GM19324 (cell line): Measurements from ENCODE around the gene WSCD2.

Source experiments
- ATAC-seq: cut with Tn5 transposase; IDR thresholded peaks from one replicate; pipeline ENCODE4 v1.9.1; 2021; ENCODE audit warnings: mild to moderate bottlenecking, moderate library complexity; ENCODE audit not compliant: unreplicated experiment, low FRiP score

Gene WSCD2

GRCh38 chr12:108126212-108126611, 2.9 kb upstream of the WSCD2 start:
- no peak for ATAC-seq

DNA sequence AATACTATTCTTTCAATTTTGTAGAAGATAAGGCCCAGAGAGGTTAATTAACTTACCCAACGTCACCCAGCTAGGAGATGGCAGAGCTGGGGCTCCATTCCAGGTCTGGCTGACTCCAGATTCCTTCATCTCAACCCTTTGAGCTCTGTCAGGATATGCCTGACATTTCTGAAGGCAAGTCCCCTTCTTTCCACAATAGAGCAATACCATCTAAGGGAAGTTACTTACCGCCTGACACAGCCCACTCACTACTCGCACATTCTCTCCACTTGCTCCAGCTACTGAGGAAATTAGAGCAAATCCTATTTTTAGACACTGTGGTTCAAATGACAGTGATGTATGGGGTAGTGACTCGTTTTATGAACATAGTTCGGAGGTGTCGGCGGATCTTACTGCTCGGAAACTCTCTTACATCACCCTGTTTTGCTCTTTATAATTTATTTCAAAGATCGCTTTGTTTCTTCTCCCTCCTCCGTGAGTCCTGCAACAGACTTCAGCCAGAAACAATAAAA, 2.0 kb upstream of the WSCD2 start:
- ATAC-seq = no peak

DNA sequence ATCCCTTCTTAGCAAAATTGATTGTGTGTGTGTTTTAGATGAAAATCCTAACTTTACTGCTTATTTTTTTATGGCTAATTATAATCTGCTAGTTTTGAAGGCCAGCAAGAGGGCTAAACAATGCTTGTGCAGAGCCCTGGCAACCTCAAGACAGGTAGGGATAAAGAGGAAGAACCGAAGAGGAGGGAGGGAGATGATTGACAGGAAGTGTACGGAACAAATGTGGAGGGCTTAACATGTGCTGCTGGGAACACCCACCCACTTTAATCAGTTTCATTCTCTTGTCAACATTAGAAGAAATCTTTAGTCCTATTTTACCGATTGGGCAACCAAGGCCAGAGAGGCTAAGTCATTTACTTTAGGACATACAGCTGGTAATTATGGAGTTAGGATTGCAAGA, 1.4 kb upstream of the WSCD2 start:
- ATAC-seq = no peak

DNA sequence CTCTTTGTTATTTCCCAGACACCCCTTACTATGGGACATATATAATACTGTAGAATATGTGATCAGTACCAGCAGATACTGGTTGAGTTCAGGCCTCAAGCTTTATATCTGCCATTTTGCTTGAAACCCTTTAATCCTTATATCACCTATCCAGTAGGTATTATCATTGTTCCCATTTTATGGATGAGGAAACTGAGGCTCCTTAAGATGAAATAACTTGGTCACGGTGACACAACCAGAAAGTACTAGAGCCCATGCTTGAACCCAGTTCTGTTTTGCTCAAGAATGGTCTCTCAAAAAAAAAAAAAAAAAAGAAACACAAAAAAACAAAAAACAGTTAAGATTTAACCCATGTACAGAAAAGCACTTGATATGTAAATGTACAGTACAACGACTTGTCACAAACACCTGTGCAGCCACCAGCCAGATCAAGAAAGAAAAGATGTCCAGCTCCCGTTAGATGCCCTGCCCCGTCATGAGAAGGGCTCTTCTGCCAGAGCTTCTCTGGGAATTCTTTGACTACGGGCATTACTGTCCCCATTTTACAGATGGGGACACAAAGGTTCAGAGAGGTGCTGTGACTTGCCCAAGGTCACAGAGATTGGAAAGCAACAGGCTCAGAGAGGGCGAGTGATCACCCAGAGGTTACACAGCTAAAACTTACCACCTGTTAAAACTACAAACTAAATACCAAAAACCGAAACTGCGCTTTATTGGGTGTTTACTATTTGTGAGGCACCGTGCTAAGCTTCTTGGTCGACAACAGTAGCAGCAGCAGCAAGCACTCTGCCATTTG, 669 bp upstream of the WSCD2 start:
- ATAC-seq = no peak

DNA sequence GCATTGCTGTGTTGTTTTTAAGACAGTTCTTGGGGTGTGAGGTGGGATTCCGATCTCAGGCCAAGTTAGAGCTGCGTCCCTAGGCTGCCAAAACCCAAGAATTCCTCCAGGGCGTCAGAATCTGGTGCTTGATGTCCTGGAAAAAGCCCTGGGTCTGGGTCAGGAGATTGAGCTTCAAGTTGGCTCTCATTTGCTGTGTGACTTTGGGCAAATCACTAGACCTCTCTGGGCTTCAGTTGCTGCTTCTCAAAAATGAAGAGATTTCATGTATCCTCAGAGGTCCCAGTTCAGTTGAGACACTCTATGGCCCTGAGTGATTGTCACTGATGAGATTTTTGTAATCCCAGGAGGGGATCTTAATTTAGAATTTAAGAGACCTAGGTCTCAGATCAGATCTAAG, 1.9 kb downstream of the WSCD2 start:
- ATAC-seq = no peak

GRCh38 chr12:108131657-108132126, 2.6 kb downstream of the WSCD2 start:
- no peak for ATAC-seq

GRCh38 chr12:108133482-108133881, 4.4 kb downstream of the WSCD2 start:
- ATAC-seq = no peak

GRCh38 chr12:108134744-108135143, 5.7 kb downstream of the WSCD2 start:
- no peak for ATAC-seq

- ATAC-seq = no peak
Observed at GRCh38 chr12:108135627-108136026, 6.5 kb downstream of the WSCD2 start.

GRCh38 chr12:108136697-108137096, 7.6 kb downstream of the WSCD2 start:
- ATAC-seq = no peak

DNA sequence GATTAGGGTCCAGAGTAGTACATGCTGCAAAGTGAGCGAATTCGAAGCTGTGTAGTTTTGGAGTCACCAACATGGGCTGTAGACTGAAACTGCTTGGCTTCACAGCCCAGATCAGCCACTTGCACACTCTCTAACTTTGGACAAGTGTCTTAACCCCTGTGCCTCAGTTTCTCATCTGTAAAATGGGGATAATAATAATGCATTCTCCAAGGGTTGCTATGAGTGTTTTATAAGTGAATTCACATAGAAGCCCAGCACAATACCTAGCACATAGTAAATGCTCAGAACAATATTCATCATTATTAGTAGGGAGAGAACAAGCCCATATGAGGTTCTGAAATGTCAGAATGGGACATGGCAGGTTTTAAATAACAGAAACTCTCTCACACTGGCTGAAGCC, 10.4 kb downstream of the WSCD2 start:
- ATAC-seq = no peak

- no peak for ATAC-seq
Observed at GRCh38 chr12:108140501-108140900, 11.4 kb downstream of the WSCD2 start.

- no peak for ATAC-seq
Observed at GRCh38 chr12:108141600-108142130, 12.6 kb downstream of the WSCD2 start.

DNA sequence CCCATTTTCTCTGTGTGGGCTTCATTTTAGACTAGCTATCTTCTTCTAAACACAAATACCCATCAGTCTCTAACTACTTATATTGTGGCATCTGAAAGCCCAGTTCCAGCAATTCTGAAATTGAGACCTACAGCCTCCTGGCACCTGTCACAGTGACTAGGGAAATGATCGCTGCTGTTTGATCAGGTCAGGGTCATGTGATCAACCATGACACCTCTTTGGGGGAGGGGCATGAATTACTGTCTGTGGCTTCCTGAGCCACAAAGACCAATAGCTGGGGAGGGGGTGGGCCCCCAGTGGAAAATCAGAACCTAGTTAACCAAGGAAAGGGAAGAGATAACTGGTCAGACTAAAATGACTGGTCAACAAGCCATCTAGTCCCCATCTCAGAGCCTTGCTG, 14.1 kb downstream of the WSCD2 start:
- no peak for ATAC-seq

- no peak for ATAC-seq
Observed at GRCh38 chr12:108144080-108144479, 15.0 kb downstream of the WSCD2 start.

GRCh38 chr12:108145011-108145410, 15.9 kb downstream of the WSCD2 start:
- ATAC-seq = no peak

GRCh38 chr12:108146035-108146893, 17.2 kb downstream of the WSCD2 start:
- no peak for ATAC-seq

- ATAC-seq = no peak
Observed at GRCh38 chr12:108147279-108147678, 18.2 kb downstream of the WSCD2 start.

DNA sequence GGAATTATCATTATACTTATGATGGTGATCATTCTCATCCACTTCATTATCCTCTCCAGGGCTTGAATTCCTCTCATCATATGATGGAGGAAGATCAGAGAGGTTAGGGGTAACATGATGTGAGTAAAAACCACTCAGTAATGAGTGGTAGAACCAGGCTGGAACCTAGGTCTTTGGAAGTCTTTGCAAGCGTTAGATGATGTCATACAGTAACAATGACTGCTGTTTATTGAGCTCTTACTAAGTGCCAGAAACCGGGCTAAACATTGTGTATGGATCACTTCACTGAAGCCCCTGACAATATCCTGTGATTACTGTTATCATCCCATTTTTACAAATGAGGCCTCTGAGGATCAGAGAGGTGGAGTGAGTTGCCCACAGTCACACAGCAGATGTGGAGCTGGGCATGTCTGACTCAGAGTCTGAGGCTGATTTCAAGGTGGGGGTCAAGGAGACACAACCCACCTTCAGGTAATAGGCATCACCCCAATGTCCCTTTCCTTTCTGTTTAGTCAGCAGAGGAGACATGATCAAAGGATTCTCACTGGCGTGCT, 19.5 kb downstream of the WSCD2 start:
- no peak for ATAC-seq

DNA sequence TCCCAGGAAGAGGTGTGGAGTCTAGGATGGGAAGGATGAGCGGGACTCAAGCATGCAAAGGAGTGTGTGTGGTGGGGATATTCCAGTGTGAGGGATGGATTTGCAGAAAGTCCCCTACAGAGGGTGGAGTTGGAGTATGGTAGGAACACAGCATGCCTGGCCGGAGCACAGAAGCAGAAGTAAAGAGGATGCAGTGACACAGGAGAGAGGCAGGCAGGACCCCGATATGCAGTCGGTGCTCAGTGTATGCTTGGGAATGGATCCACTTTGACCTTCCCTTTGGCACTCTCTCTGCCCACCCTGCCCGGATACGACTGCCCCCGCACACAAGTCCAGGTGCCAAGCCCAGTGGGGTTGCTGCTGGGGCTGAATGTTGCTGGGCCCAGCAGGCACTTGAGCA, 21.3 kb downstream of the WSCD2 start:
- no peak for ATAC-seq
